ENCODE measurements around the gene TRIP6.

TRIP6 gene

DNA sequence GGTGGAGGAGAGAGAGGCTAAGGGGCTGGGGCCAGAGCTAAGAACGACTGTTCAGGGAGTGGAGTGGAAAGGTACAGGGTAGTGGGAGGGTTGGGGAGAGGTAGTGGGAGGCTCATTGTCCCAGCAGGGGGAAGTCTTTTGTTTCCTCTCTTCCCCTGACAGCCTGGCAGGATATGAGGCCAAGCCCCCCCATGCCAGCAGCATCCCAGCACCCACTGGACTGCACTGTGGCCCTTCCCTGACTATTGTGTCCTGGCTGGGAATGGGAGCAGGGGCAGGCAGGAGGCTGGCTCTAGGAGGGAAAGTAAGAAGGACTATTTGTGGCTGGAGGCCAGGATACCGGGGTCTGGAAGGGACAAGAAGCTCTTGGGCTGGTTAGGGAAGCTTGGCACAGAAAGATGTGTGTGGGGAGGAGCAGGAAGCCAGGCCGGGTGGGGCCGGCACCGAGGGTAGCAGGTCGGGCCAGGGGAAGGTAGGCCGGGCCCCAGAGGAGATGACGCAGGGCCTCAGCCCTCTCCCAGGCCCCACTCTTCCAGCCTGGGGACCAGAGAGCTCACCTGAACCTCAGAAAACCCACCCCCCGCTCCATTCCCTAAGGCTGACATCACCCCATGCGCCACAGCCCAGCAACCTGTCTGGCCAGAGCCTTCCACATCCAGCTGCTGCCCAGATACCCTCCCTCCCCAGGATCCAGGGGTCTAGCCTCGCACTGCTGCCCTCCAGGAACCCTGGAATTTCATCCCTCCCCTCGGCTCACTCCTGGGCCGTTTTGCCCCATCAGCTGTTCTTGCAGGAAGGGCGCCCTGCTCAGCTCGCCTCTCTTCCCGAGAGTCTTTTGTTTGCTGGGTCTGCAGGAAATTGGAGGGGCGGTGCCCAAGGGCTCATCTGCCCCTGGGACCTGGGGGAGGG is 31.0 kb upstream of the TRIP6 start:
- H3K36me3 ChIP-seq, result no peaks in the 10 kb centered on the region
- no peak overlapping the region for H3K27ac ChIP-seq
- H3K27me3 ChIP-seq (ENCODE audit: insufficient read depth, low read depth, severe bottlenecking), result peaks cover 20% of the 10 kb centered on the region
- H3K4me3 ChIP-seq (ENCODE audit: low read depth, low read length), result no peak overlapping the region
- TF ChIP-seq, protein P1, sequence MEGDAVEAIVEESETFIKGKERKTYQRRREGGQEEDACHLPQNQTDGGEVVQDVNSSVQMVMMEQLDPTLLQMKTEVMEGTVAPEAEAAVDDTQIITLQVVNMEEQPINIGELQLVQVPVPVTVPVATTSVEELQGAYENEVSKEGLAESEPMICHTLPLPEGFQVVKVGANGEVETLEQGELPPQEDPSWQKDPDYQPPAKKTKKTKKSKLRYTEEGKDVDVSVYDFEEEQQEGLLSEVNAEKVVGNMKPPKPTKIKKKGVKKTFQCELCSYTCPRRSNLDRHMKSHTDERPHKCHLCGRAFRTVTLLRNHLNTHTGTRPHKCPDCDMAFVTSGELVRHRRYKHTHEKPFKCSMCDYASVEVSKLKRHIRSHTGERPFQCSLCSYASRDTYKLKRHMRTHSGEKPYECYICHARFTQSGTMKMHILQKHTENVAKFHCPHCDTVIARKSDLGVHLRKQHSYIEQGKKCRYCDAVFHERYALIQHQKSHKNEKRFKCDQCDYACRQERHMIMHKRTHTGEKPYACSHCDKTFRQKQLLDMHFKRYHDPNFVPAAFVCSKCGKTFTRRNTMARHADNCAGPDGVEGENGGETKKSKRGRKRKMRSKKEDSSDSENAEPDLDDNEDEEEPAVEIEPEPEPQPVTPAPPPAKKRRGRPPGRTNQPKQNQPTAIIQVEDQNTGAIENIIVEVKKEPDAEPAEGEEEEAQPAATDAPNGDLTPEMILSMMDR (IDR thresholded peaks at IDR 0.05; ENCODE audit: low read depth, low read length), result no peak
- peaks cover 3% of the 10 kb centered on the region for H3K9me3 ChIP-seq (ENCODE audit: severe bottlenecking)
- DNase-seq, result peak; percentile 36

DNA sequence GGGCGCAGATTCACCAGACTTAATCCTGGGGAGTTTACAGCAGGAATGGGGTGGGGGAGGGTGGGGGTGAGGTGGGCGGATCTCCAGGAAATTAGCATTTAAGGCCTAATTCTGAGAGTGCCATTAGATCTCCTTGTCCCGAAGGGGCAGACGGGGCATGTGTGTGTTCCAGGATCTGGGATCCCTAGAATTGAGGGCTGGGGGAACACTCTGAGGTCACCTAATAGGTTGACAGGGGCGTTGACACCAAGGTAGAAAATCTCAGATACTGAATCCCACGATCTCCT is 30.4 kb upstream of the TRIP6 start:
- H3K36me3 ChIP-seq, result no peaks in the 10 kb centered on the region
- DNase-seq, result no peak
- H3K9me3 ChIP-seq (ENCODE audit: severe bottlenecking), result peaks cover 3% of the 10 kb centered on the region
- peak overlapping the region; percentile 40 for H3K4me3 ChIP-seq (ENCODE audit: low read depth, low read length)
- H3K27me3 ChIP-seq (ENCODE audit: insufficient read depth, low read depth, severe bottlenecking), result peaks cover 15% of the 10 kb centered on the region
- H3K27ac ChIP-seq, result peak overlapping the region; percentile 73
- TF ChIP-seq, protein P1 (IDR thresholded peaks at IDR 0.05; ENCODE audit: low read depth, low read length), result no peak

DNA sequence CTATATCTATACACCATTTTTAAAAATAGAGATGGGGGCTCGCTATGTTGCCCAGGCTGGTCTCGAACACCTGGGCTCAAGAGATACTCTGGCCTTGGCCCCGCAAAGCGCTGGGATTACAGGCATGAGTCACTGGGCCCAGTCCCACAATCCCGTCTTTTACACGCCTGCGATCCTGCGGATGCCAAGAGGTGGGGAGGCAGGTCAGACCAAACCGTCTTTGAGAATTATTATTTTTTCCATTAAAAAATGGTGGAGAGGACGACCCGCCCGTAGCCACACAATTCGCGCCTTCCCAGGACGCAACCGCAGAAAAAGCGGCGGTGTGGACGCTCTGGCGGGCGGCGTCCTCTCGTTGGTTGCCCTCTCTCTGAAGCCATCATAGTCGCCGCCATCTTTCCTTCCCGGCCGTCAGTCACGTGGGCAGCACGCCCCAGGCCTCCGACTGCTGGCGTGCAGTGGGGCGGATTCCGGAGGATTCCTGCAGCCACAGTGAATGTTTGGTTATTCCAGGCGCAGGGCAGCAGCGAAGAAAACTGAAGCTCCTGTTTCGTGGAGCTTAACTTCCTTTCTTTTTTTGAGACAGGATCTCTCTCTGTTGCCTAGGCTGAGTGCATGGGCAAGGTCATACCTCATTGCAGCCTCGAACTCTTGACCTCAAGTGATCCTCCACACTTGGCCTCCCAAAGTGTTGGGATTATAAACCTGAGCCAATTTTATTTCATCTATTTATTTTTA is 29.9 kb upstream of the TRIP6 start:
- Histone ChIP-seq H3K4me3 (ENCODE audit: low read depth, low read length) (peak overlapping the region; percentile 40), H3K36me3 (no peaks in the 10 kb centered on the region), H3K27me3 (ENCODE audit: insufficient read depth, low read depth, severe bottlenecking) (peaks cover 9% of the 10 kb centered on the region), H3K9me3 (ENCODE audit: severe bottlenecking) (peaks cover 3% of the 10 kb centered on the region), H3K27ac (peak overlapping the region; percentile 73)
- TF ChIP-seq, protein P1 (IDR thresholded peaks at IDR 0.05; ENCODE audit: low read depth, low read length), result no peak
- peak; percentile 82 for DNase-seq

DNA sequence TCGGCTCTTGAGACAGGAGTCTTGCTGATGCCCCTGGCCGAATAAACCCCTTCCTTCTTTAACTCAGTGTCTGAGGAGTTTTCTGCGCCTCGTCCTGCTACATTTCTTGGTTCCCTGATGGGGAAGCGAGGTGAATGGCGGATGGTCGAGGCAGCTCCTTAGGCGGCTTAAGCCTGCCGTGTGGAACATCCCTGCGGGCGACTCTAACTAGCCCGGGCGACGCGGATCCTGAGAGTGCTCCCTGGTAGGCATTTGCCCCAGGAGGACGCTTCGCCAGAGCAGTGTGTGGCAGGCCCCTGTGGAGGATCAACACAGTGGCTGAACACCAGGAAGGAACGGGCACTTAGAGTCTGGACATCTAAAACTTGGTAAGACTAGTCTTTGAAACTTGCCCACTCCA is 27.8 kb upstream of the TRIP6 start:
- Histone ChIP-seq H3K27ac (no peak overlapping the region), H3K9me3 (ENCODE audit: severe bottlenecking) (no peaks in the 10 kb centered on the region), H3K36me3 (no peaks in the 10 kb centered on the region), H3K27me3 (ENCODE audit: insufficient read depth, low read depth, severe bottlenecking) (no peaks in the 10 kb centered on the region), H3K4me3 (ENCODE audit: low read depth, low read length) (no peak overlapping the region)
- TF ChIP-seq, protein P1 (IDR thresholded peaks at IDR 0.05; ENCODE audit: low read depth, low read length), result no peak
- DNase-seq, result no peak

DNA sequence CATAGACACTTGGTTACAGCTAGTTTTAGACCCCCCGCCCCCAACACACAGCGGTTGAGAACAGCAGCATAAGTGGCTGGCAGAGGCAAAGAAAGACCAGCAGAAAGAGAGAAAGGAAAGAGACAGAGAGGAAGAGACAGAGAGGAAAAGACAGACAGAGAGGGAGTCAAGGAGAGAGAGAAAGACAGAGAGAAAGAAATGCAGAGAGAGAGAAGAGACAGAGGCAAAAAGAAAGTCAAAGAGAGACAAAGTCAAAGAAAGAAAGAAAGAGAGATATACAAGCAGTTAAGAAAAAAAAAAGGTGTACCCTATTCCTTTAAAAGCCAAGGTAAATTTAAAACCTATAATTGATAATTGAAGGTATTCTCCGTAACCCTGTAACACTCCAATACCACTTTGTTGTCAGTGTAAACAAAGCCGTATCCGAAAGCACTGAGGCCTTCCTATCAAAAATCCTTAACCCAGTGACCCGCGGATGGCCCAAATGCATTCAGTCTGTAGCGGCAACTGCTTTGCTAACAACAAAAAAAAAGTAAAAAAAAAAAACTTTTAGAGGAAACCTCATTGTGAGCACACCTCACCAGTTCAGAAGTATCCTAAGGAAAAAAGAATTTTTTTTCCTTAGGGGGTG is 26.6 kb upstream of the TRIP6 start:
- Histone ChIP-seq H3K4me3 (ENCODE audit: low read depth, low read length) (no peak overlapping the region), H3K27me3 (ENCODE audit: insufficient read depth, low read depth, severe bottlenecking) (no peaks in the 10 kb centered on the region), H3K27ac (no peak overlapping the region), H3K9me3 (ENCODE audit: severe bottlenecking) (no peaks in the 10 kb centered on the region), H3K36me3 (no peaks in the 10 kb centered on the region)
- TF ChIP-seq, protein P1 (IDR thresholded peaks at IDR 0.05; ENCODE audit: low read depth, low read length), result no peak
- DNase-seq, result no peak
